ENCODE measurements around the gene TOMM20L. TPM values are rescaled to one million over a fixed set of nuclear protein-coding genes. Genes with fewer than 3 reads are reported as not detected.

Gene TOMM20L
- total and polyA plus RNA-seq, 9 of the 15 experiments (the other 6 are each of a cell fraction or from before 2014, with no cell fraction given), result not detected

DNA sequence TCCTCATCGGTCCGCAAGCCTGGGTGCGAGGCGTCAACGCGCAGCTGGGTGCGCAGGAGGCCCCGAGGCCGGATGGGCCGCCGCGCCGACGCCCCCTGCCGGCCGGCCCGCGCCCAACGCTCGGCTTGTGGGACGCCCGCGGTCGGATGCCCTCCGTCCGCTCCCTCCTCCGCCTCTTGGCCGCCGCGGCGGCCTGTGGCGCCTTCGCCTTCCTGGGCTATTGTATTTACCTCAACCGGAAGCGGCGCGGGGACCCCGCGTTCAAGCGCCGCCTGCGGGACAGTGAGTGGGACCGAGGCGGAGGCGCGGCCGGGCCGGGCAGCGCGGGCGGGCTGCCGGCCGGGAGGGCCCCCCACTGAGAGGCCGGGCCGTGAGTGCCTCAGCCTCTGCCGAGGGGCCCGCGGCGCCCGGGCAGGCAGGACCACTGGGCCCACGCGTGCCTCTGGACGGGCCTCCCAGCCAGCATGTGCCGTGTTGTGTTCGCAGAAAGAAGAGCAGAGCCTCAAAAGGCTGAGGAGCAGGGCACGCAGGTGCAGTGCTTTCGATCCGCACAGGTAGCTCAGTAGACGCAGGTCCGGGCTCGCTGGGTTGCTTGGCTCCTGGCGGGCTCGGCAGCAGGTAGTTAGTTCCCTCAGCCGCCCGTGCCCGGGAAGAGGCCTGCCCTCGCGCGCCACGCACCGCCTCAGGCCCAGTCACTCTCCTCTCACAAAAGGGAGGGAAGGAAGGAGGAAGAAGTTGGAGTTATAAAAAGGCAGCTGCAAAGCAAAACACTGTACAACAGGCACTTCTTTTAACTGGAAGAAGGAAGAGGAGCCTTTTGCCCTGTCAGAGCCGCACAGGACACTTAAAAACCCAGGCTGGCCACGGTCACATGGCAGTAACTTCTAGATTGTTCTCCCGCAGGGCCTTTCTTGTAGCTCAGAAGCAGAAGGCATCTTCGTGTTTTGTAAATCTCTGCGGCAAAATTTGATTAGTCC is at the start of gene TOMM20L (continued):
- TF ChIP-seq E2F6 (IDR thresholded peaks at IDR 0.05; ENCODE audit: borderline replicate concordance in 1 of 2, extremely low read depth in 1 of 2, insufficient read depth in 1 of 2, insufficient read length in 1 of 2, low read depth in 1 of 2, low read length in 1 of 2, poor library complexity in 1 of 2, severe bottlenecking in 1 of 2) (peak; percentile 72 to 91), CXXC5 (CRISPR knock-in tag; IDR thresholded peaks at IDR 0.05) (peak; percentile 72), RBFOX2 (IDR thresholded peaks at IDR 0.05; ENCODE audit: low read depth, low read length) (peak; percentile 65), CREM (IDR thresholded peaks at IDR 0.05; ENCODE audit: low read depth) (0 out of 2 replicates have a peak, but pooled peaks have one; percentile 19), ZNF511 (CRISPR knock-in tag; IDR thresholded peaks at IDR 0.05) (no peak), MYBL2 (IDR thresholded peaks at IDR 0.05; ENCODE audit: low read depth) (no peak), MYBL2 (CRISPR knock-in tag; IDR thresholded peaks at IDR 0.05; ENCODE audit: borderline replicate concordance) (no peak), MAFG (tag; conservative IDR thresholded peaks at IDR 0.05) (no peak), ZZZ3 (IDR thresholded peaks at IDR 0.05) (no peak), ZNF551 (CRISPR knock-in tag; IDR thresholded peaks at IDR 0.05) (no peak), ZNF253 (CRISPR knock-in tag; conservative IDR thresholded peaks at IDR 0.05) (no peak), TCF7L2 (IDR thresholded peaks at IDR 0.05; ENCODE audit: low read depth, low read length) (no peak), ZNF395 (CRISPR knock-in tag; IDR thresholded peaks at IDR 0.05) (0 out of 2 replicates have a peak, but pooled peaks have one; percentile 25), CCAR2 (IDR thresholded peaks at IDR 0.05; ENCODE audit: low read depth, low read length) (no peak), NFIC (IDR thresholded peaks at IDR 0.05) (no peak), ZBTB17 (CRISPR knock-in tag; IDR thresholded peaks at IDR 0.05) (no peak), ZNF3 (CRISPR knock-in tag; IDR thresholded peaks at IDR 0.05) (no peak), ETS2 (tag; IDR thresholded peaks at IDR 0.05; ENCODE audit: borderline replicate concordance, poor library complexity, severe bottlenecking) (no peak), L3MBTL2 (IDR thresholded peaks at IDR 0.05) (peak; percentile 94)
- TF ChIP-seq, protein P1, sequence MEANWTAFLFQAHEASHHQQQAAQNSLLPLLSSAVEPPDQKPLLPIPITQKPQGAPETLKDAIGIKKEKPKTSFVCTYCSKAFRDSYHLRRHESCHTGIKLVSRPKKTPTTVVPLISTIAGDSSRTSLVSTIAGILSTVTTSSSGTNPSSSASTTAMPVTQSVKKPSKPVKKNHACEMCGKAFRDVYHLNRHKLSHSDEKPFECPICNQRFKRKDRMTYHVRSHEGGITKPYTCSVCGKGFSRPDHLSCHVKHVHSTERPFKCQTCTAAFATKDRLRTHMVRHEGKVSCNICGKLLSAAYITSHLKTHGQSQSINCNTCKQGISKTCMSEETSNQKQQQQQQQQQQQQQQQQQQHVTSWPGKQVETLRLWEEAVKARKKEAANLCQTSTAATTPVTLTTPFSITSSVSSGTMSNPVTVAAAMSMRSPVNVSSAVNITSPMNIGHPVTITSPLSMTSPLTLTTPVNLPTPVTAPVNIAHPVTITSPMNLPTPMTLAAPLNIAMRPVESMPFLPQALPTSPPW (CRISPR knock-in tag; IDR thresholded peaks at IDR 0.05), result no peak
- TF ChIP-seq, protein P2, sequence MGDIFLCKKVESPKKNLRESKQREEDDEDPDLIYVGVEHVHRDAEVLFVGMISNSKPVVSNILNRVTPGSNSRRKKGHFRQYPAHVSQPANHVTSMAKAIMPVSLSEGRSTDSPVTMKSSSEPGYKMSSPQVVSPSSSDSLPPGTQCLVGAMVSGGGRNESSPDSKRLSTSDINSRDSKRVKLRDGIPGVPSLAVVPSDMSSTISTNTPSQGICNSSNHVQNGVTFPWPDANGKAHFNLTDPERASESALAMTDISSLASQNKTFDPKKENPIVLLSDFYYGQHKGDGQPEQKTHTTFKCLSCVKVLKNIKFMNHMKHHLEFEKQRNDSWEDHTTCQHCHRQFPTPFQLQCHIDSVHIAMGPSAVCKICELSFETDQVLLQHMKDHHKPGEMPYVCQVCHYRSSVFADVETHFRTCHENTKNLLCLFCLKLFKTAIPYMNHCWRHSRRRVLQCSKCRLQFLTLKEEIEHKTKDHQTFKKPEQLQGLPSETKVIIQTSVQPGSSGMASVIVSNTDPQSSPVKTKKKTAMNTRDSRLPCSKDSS (IDR thresholded peaks at IDR 0.05; ENCODE audit: low read depth, partially characterized antibody), result no peak
